GM21423 (cell line): ENCODE data around the gene PDIA4.
"Not testable (repeated sequence)": the region's sequence is repeated elsewhere in the genome, so short reads cannot be mapped to it uniquely, and the experiment has no call there.

ENCODE experiments used
- ATAC-seq: cut with Tn5 transposase; IDR thresholded peaks from one replicate; pipeline ENCODE4 v1.9.1; 2021; ENCODE audit warnings: mild to moderate bottlenecking, moderate library complexity; ENCODE audit not compliant: unreplicated experiment

Gene PDIA4

DNA sequence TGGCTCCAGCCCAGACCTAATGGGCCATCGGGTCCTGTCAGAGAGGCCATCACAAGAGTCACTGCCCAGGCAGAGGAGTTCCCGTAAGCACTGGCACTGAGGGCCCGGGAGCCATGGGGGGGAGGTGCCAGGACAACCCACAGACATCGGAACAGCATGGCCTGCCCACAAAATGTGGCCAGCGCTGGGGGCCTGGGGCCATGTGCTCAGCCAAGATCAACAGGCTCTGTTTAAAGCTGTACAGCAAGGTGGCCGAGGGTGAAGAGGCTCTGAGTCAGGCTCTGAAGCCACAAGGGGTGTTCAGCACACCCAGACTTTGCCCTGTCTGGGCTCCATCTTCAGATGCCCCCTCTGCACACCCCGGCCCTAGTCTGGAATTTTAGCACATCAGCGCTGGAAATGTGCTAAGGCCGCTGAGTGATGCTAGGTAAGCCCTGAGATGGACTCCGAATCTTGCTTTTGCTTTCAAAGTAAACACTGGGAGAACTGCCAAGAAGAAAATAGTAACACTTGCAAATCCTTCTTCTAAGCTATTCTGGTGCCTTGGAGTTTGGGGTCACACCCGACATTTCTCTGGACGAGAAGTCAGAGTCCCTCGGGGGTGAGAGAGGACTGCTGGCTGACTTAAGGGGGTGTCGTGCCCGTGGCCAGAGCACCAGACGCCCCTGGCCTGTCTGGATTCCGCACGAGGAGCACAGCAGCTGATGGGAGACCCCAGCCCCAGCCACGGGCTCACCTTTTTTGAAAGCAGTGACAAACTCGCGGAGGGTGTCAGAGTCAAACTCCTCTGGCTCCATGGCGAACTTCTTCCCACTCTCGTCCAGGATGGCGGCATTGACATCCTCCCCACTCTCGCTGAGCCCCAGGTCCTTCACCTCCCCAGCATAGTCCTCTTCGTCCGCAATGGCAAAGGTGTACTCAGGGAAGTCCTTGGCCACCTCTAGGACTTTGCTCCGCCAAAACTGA, 23.6 kb downstream of the PDIA4 start:
- ATAC-seq: no peak

DNA sequence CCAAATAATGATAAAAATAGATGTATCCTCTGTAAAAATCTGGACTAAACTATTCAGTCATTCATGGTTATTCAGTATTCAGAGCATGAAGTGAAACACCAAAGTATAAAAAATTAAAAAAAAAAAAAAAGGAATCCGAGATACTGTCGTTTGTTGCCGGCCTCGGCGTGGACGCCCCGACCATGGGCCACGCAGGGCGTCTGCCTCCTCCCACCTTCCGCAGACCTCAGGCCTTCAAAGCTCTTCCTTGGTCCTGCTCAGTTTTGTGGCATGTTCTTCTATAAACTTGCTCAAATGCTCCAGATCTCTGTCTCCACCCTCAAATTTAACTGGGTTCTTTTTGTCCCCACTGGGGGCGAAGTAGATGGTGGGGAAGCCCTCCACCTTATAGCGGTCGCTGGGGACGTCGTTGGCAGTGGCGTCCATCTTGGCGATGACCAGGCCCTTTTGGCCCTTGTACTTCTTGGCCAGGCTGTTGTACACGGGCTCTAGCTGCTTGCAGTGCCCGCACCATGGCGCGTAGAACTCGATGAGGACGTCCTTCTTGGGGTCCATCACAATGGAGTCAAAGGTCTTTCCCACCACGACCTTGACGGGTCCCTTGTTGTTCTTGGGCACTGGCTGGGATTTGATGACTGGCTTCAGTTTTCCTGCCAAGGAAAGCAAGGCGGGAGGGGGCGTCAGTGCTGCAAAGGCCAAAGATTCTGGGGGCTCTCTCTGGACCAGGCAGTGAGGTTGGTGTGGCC, 24.6 kb downstream of the PDIA4 start:
- no peak for ATAC-seq

DNA sequence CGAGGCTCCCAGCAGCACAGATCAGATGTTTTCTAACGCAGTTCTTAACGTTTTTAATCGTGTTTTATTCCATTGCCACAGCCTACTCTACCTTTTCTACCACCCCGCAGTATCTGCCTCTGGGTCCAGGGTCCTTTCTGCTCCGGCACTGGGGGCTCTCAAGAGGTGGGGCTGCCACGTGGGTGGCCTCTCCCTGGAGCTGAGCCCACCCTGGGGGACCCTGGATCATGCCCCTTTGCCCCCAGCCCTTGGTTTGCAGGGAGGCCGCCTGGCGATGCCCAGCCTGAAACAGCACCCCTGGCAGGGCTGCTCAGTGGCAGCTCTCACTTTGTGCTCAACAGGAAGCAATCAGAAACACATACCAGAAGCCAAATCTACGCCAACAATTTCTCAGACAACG, 25.3 kb downstream of the PDIA4 start:
- no peak for ATAC-seq

GRCh38 chr7:149002604-149003003, 25.7 kb downstream of the PDIA4 start:
- no peak for ATAC-seq

DNA sequence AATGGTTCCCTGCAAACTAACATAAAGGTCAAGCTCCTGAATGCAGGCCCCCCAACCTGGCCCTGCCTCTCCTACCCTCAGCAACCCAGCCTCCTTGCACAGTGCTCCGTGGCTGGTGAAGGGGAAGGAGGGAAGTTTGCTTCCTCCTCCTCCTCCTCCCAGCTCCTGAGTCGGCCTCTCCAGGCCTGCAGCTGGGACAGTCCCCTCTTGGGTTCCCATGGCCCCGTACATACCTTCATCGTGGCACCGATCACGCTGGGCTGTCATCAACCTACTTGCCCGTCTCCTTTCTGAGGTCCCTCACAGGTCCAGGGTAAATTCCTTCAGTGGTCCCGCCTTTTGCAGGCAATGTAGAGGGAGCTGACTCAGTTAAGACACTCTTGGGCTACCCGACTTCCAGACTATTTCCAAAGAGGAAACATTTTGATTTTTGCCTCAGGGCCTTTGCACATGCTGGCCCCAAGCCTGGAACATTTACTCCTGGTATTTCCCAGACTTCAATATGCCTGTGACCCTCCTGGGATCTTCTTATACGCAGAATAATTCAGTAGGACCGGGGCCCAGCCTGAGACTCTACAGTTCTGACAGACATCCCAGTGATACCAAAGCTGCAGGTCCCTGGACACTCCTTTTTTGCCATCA, 26.8 kb downstream of the PDIA4 start:
- ATAC-seq: no peak

GRCh38 chr7:149000961-149001360, 27.3 kb downstream of the PDIA4 start:
- no peak for ATAC-seq

DNA sequence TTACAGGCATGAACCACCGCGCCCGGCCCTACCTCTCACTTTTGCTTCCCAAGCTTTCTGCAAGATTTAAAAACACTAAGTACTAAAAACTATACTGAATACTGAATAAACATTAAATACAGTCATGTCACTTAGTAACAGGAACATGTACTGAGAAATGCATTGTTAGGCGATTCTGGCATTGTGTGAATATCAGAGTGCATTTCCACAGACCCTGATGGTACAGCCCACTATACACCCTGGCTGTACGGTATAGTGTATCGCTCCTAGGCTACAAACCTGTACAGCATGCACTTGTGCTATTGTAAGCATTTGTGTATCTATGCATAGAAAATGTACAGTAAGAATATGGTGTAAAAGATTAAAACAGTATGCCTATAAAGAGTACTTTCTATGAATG, 29.1 kb downstream of the PDIA4 start:
- ATAC-seq: no peak

DNA sequence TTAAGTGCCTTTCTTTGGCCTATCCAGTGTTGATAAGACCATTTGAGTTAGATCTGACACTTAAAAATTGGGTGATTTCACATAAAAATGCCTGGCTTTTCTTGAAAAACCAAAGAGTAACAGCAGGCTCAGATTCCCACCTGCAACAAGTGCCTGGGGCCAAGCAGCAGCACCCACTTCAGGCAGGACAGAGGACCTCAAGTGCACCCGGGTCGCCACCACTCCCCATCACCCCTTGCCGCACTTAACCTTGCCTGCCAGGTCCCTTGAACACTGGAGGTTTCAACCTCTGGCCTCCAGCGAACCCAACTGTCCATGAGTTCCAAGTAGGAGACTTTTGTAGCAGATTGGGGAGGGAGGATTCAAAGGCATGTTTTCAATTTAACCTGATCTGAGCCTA, 30.8 kb downstream of the PDIA4 start:
- ATAC-seq: no peak

DNA sequence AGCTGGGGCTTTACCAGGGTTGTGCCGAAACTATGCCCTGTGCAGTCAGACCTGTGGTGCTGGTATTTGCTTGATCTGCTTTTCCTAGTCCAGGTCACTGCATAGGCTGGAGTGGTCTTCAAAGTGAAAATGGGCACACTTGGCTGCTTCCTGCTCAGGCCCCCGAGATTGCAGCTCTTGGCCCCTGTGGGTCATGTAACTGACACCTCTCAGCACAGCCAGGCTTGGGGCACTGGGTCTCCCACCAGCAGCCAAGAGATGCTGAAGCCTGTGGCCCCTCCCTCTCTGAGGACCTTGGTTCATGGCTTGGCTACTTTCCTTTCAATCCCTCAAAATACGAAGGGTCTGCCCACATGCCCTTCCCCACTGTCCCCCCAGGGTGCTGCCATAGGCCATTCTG, 33.7 kb downstream of the PDIA4 start:
- ATAC-seq: no peak

- ATAC-seq: no peak
Observed at GRCh38 chr7:148993193-148993592, 35.1 kb downstream of the PDIA4 start.

DNA sequence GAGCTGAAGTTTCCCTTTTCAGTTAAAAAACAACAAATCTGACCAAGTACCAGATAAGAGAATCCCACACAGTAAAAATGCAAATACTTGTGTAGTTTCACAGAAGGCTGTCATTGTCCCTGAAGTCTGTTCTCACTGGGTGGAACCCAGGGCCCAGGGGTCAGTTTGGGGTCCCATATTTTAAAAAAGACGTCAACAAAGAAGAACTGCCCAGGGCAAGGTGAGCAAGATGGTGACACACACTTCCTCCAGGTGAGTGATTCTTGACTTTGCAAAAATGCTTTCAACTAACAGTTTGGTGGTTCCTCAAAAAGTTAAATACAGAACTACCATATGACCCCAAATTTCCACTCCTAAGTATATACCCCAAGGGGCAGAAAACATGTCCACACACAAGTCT, 36.8 kb downstream of the PDIA4 start:
- no peak for ATAC-seq

DNA sequence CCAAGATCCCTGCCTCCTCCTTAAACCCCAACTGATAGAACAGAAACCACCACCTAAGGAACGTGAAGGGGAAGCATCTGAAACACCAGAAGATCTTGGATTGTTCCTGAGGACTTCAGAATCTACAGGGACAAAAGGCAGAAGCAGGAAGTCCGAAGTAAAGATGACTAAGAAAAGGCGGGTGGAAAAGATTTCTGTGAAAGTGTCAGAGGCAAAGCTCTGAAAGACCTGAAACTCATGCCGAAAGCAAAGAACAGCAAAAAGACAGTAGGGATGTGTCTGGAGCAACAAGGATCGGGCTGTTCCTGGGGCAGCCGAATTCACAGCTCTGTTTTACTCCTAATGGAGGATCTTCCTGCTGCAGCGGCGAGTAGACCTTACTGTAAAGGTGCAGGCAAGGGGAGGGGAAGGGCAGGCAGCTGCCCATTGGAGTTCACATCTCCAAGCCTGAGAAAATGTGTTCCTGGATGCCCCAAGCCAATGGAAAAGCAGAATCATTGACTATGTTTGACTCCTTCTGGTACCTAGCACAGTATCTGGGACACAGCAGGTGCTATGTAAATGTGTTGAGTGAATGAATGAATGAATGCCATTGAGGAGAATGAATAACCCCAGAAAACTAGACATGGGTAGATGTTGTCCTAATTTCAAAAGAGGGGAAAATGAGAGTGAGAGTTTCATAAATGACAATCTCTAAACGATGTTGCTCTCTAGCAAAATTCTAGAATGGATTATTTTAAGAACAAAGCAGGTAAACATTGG, 40.4 kb downstream of the PDIA4 start:
- no peak for ATAC-seq

DNA sequence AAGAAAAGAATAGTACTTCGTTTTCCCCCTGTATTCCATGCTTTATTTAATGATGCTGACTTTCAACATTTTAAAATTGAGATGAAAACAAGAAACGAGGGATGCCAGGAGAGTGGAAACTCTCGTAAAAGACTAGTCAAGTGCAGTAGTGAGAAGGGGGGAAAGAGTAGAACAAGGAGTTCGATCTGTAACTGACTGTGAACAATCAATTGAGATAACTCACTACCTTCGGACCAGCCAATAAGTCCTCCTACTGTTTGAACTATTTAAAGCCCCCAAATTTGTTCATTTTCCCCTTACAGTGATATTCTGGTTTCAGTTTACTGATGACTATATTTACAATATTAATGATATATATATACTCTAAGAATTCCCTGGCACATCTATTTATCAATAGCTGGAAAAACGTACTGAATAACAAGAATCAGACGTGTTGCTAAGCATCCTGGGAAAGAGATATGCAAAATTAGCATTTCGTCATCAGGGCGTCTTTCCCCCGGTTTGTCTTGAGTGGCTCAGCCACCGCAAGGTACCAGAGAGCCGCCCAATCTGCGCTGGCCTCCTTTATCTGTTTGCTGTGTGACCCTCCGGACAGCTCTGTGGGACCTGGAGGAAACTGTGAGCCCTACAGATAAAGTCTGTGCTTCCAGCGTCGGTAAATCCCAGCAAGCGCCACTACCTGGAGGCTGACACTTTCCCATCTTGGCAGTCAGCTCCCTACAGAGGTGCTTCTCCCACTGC, 41.1 kb downstream of the PDIA4 start:
- ATAC-seq: peak; percentile 93

DNA sequence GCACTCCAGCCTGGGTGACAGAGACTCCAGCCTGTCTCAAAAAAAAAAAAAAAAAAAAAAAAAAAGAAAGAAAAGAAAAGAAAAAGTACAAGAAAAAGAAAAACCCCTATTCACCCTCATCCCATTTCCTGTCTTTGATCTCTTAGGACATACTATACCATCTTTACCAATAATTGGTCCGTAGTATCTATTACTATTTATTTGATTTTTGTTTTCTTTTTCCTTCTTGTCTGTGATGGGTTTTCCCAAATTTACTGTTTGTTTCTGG, 41.6 kb downstream of the PDIA4 start:
- no peak for ATAC-seq

- ATAC-seq: peak; percentile 49
Observed at GRCh38 chr7:148983200-148984146, 44.8 kb downstream of the PDIA4 start.

GRCh38 chr7:148982654-148983199, 45.6 kb downstream of the PDIA4 start:
- no peak for ATAC-seq

DNA sequence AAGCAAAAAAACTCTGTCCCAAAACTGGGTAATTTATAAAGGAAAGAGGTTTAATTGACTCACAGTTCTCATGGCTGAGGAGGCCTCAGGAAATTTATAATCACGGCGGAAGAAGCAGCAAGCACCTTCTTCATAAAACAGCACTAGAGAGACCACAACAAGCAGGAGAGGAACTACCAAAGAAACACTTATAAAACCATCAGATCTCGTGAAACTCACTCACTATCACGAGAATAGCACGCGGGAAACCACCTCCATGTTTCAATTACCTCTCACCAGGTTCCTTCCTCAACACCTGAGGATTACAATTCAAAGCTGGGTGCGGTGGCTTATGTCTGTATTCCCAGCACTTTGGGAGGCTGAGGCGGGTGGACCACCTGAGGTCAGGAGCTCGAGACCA, 48.5 kb downstream of the PDIA4 start:
- ATAC-seq: no peak

- ATAC-seq: not testable (repeated sequence)
Observed at GRCh38 chr7:148979072-148979471, 49.2 kb downstream of the PDIA4 start.

GRCh38 chr7:148978091-148978490, 50.2 kb downstream of the PDIA4 start:
- ATAC-seq: no peak
